ENCODE measurements around the gene AGR3. TPM values are rescaled to one million over a fixed set of nuclear protein-coding genes. Genes with fewer than 3 reads are reported as not detected.

The AGR3 gene
- total RNA-seq, 1 experiment from 2014 or later, result 0.57 TPM

- Histone ChIP-seq H3K4me3 (peak overlapping the region; percentile 14), H3K9me3 (ENCODE audit: insufficient read depth, low read depth) (peaks cover 9% of the 10 kb centered on the region), H3K9me2 (ENCODE audit: insufficient read depth) (no peaks in the 10 kb centered on the region), H3K27ac (peak overlapping the region; percentile 71), H3K27me3 (ENCODE audit: insufficient read depth, low read depth) (no peaks in the 10 kb centered on the region), H4K20me1 (ENCODE audit: insufficient read depth) (no peaks in the 10 kb centered on the region), H3K79me2 (ENCODE audit: low read depth) (no peaks in the 10 kb centered on the region), H3F3A (ENCODE audit: insufficient read depth, low read depth) (peaks cover 42% of the 10 kb centered on the region), H3K4me2 (peak overlapping the region; percentile 54), H3K36me3 (ENCODE audit: low read depth) (peaks cover 4% of the 10 kb centered on the region; the same call in 1 of the 2 replicates), H2AFZ (0 out of 2 replicates have a peak overlapping the region, but pooled peaks have one; percentile 36), H3K4me1 (replicated peaks; ENCODE audit: insufficient read depth) (peaks cover 64% of the 10 kb centered on the region)
- POLR2A ChIA-PET (ENCODE audit: unreplicated experiment), result interaction anchor here (0.6 kb wide), 2 partner anchors 25 to 123 kb away, joined by 3 read pairs; no protein-coding TSS in a partner anchor
- CTCF ChIA-PET, result interaction anchor here (1.0 to 2.6 kb wide), 3 partner anchors 16 to 114 kb away, joined by 5 to 18 read pairs (median 8); no protein-coding TSS in a partner anchor
- TF ChIP-seq CTCF (conservative IDR thresholded peaks at IDR 0.05) (no peak), EZH2 (IDR thresholded peaks at IDR 0.05; ENCODE audit: low read depth) (no peak)
- DNase-seq, result peak; percentile 58 to 89
- no TSS peak for BruUV-seq (replicated peaks)
- intact Hi-C loops (cut with micrococcal nuclease; ENCODE audit: unreplicated experiment), result loop anchor here (1.0 to 5.0 kb wide), 8 partner anchors 67 to 839 kb away; partner anchors contain the start of genes ANKMY2, BZW2, CRPPA and TSPAN13
Measured at GRCh38 chr7:16916105-16916639, 34.4 kb upstream of the AGR3 start.

GRCh38 chr7:16915405-16915804, 33.6 kb upstream of the AGR3 start:
- intact Hi-C loops (cut with micrococcal nuclease; ENCODE audit: unreplicated experiment), result loop anchor here (1.0 to 5.0 kb wide), 9 partner anchors 10 to 838 kb away; partner anchors contain the start of genes ANKMY2, BZW2, CRPPA and TSPAN13
- ChIA-PET CTCF (interaction anchor here (1.0 kb wide), 1 partner anchor 15 kb away, joined by 8 read pairs; no protein-coding TSS in a partner anchor), POLR2A (ENCODE audit: unreplicated experiment) (no interaction called here)
- H3K4me3 ChIP-seq, result peak overlapping the region; percentile 5; the same call in 1 of the 2 replicates
- no peaks in the 10 kb centered on the region for H4K20me1 ChIP-seq (ENCODE audit: insufficient read depth)
- DNase-seq, result peak; percentile 84 to 100
- peak overlapping the region; percentile 54 for H3K4me2 ChIP-seq
- peaks cover 9% of the 10 kb centered on the region for H3K9me3 ChIP-seq (ENCODE audit: insufficient read depth, low read depth)
- no peaks in the 10 kb centered on the region for H3K9me2 ChIP-seq (ENCODE audit: insufficient read depth)
- peaks cover 56% of the 10 kb centered on the region for H3K4me1 ChIP-seq (replicated peaks; ENCODE audit: insufficient read depth)
- peaks cover 40% of the 10 kb centered on the region for H3F3A ChIP-seq (ENCODE audit: insufficient read depth, low read depth)
- peak overlapping the region; percentile 71 for H3K27ac ChIP-seq
- no peaks in the 10 kb centered on the region for H3K27me3 ChIP-seq (ENCODE audit: insufficient read depth, low read depth)
- no TSS peak for BruUV-seq (replicated peaks)
- TF ChIP-seq EZH2 (IDR thresholded peaks at IDR 0.05; ENCODE audit: low read depth), result no peak
- no peak for TF ChIP-seq CTCF (conservative IDR thresholded peaks at IDR 0.05)
- no peak overlapping the region for H2AFZ ChIP-seq
- peaks cover 4% of the 10 kb centered on the region; the same call in 1 of the 2 replicates for H3K36me3 ChIP-seq (ENCODE audit: low read depth)
- no peaks in the 10 kb centered on the region for H3K79me2 ChIP-seq (ENCODE audit: low read depth)

DNA sequence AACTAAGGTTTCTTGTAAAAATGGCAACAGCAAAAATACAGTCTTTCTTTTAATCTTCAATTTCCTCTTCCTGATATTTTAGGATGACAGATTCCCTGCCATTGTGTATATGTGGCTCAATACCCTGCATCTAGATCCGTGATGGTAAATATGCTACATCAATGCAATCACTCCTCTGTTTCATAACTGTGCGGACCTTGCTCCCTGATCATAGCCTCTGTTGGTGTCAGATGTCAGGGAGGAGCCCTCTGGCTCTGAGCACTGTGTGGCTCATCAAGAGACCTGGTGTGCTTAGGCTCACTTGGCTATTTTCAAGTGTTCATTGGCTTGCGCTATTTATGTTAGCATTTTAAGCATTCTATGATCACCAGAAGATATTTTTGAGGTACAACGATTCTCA, 33.0 kb upstream of the AGR3 start:
- H2AFZ ChIP-seq, result no peak overlapping the region; the same call in 1 of the 2 replicates
- intact Hi-C loops (cut with micrococcal nuclease; ENCODE audit: unreplicated experiment), result loop anchor here (1.0 to 5.0 kb wide), 9 partner anchors 9 to 837 kb away; partner anchors contain the start of genes ANKMY2, BZW2, CRPPA and TSPAN13
- H3K36me3 ChIP-seq (ENCODE audit: low read depth), result peaks cover 4% of the 10 kb centered on the region; the same call in 1 of the 2 replicates
- peak overlapping the region; percentile 18; the same call in 1 of the 2 replicates for H3K4me3 ChIP-seq
- DNase-seq, result peak in 1 of 2 experiments; percentile 63
- H3K9me3 ChIP-seq (ENCODE audit: insufficient read depth, low read depth), result peaks cover 9% of the 10 kb centered on the region
- no peaks in the 10 kb centered on the region for H3K9me2 ChIP-seq (ENCODE audit: insufficient read depth)
- BruUV-seq (replicated peaks), result no TSS peak
- TF ChIP-seq EZH2 (IDR thresholded peaks at IDR 0.05; ENCODE audit: low read depth) (no peak), CTCF (conservative IDR thresholded peaks at IDR 0.05) (no peak)
- H3K4me1 ChIP-seq (replicated peaks; ENCODE audit: insufficient read depth), result peaks cover 52% of the 10 kb centered on the region
- H3K79me2 ChIP-seq (ENCODE audit: low read depth), result no peaks in the 10 kb centered on the region
- ChIA-PET CTCF (interaction anchor here (0.6 kb wide), 1 partner anchor 199 kb away, joined by 3 read pairs; no protein-coding TSS in a partner anchor), POLR2A (ENCODE audit: unreplicated experiment) (no interaction called here)
- H4K20me1 ChIP-seq (ENCODE audit: insufficient read depth), result no peaks in the 10 kb centered on the region
- peaks cover 40% of the 10 kb centered on the region for H3F3A ChIP-seq (ENCODE audit: insufficient read depth, low read depth)
- H3K27me3 ChIP-seq (ENCODE audit: insufficient read depth, low read depth), result no peaks in the 10 kb centered on the region
- peak overlapping the region; percentile 71 for H3K27ac ChIP-seq
- H3K4me2 ChIP-seq, result peak overlapping the region; percentile 54

Measured in PC-9 (cell line).